SW480 (cell line): Measurements from ENCODE around the gene KIF26B.

ENCODE experiments used
- DNase-seq: peaks from one replicate; pipeline ENCODE4 v3.0.0-alpha.2; 2016; ENCODE audit warnings: low spot score

The KIF26B gene

GRCh38 chr1:245599371-245600174 lies 444.8 kb downstream of the KIF26B start:
- no peak for DNase-seq

GRCh38 chr1:245600658-245601057 lies 445.9 kb downstream of the KIF26B start:
- no peak for DNase-seq

GRCh38 chr1:245603311-245603865 lies 448.6 kb downstream of the KIF26B start:
- DNase-seq: no peak

- DNase-seq: no peak
Observed at GRCh38 chr1:245604979-245605378, 450.2 kb downstream of the KIF26B start.

- no peak for DNase-seq
Observed at GRCh38 chr1:245605480-245606156, 450.8 kb downstream of the KIF26B start.

- no peak for DNase-seq
Observed at GRCh38 chr1:245606157-245606725, 451.5 kb downstream of the KIF26B start.

- DNase-seq: no peak
Observed at GRCh38 chr1:245608271-245608670, 453.5 kb downstream of the KIF26B start.

GRCh38 chr1:245609354-245610150 lies 454.8 kb downstream of the KIF26B start:
- DNase-seq: no peak

GRCh38 chr1:245611251-245611650 lies 456.5 kb downstream of the KIF26B start:
- DNase-seq: no peak

GRCh38 chr1:245614476-245614875 lies 459.7 kb downstream of the KIF26B start:
- no peak for DNase-seq

- no peak for DNase-seq
Observed at GRCh38 chr1:245615001-245615400, 460.2 kb downstream of the KIF26B start.

- peak; percentile 21 for DNase-seq
Observed at GRCh38 chr1:245621589-245621988, 466.8 kb downstream of the KIF26B start.

- DNase-seq: no peak
Observed at GRCh38 chr1:245622332-245623014, 467.7 kb downstream of the KIF26B start.

GRCh38 chr1:245641384-245641783 lies 486.6 kb downstream of the KIF26B start:
- DNase-seq: no peak

- no peak for DNase-seq
Observed at GRCh38 chr1:245645406-245645805, 490.6 kb downstream of the KIF26B start.

GRCh38 chr1:245645894-245646293 lies 491.1 kb downstream of the KIF26B start:
- no peak for DNase-seq

GRCh38 chr1:245648749-245649522 lies 494.2 kb downstream of the KIF26B start:
- DNase-seq: no peak

- DNase-seq: no peak
Observed at GRCh38 chr1:245649666-245650065, 494.9 kb downstream of the KIF26B start.

GRCh38 chr1:245650441-245650960 lies 495.7 kb downstream of the KIF26B start:
- DNase-seq: no peak

GRCh38 chr1:245651093-245651492 lies 496.3 kb downstream of the KIF26B start:
- no peak for DNase-seq
